GM18499 (cell line): ENCODE measurements around the gene TREM1.
"Not testable (repeated sequence)": the region's sequence is repeated elsewhere in the genome, so short reads cannot be mapped to it uniquely, and the experiment has no call there.

Experiments used
- ATAC-seq: cut with Tn5 transposase; IDR thresholded peaks from one replicate; pipeline ENCODE4 v1.9.1; 2021; ENCODE audit warnings: moderate number of reproducible peaks; ENCODE audit not compliant: insufficient read depth, unreplicated experiment

TREM1 gene

GRCh38 chr6:41266541-41266940 lies 19.9 kb downstream of the TREM1 start:
- no peak for ATAC-seq

- no peak for ATAC-seq
Measured at GRCh38 chr6:41263267-41263666, 23.2 kb downstream of the TREM1 start.

GRCh38 chr6:41262401-41262800 lies 24.1 kb downstream of the TREM1 start:
- ATAC-seq: no peak

GRCh38 chr6:41258196-41258493 lies 28.3 kb downstream of the TREM1 start:
- ATAC-seq: no peak

- no peak for ATAC-seq
Measured at GRCh38 chr6:41257369-41258195, 28.9 kb downstream of the TREM1 start.

GRCh38 chr6:41256383-41256782 lies 30.1 kb downstream of the TREM1 start:
- ATAC-seq: peak; percentile 75

- ATAC-seq: no peak
Measured at GRCh38 chr6:41255638-41256246, 30.7 kb downstream of the TREM1 start.

GRCh38 chr6:41255110-41255509 lies 31.4 kb downstream of the TREM1 start:
- no peak for ATAC-seq

- no peak for ATAC-seq
Measured at GRCh38 chr6:41252401-41253169, 33.9 kb downstream of the TREM1 start.

- no peak for ATAC-seq
Measured at GRCh38 chr6:41247882-41248705, 38.4 kb downstream of the TREM1 start.

GRCh38 chr6:41247288-41247865 lies 39.1 kb downstream of the TREM1 start:
- no peak for ATAC-seq

- not testable (repeated sequence) for ATAC-seq
Measured at GRCh38 chr6:41246529-41246928, 40.0 kb downstream of the TREM1 start.

GRCh38 chr6:41239467-41240159 lies 46.9 kb downstream of the TREM1 start:
- no peak for ATAC-seq

GRCh38 chr6:41237128-41237527 lies 49.4 kb downstream of the TREM1 start:
- ATAC-seq: no peak

- ATAC-seq: no peak
Measured at GRCh38 chr6:41236276-41236675, 50.2 kb downstream of the TREM1 start.

- no peak for ATAC-seq
Measured at GRCh38 chr6:41232667-41233066, 53.8 kb downstream of the TREM1 start.

GRCh38 chr6:41231246-41231645 lies 55.2 kb downstream of the TREM1 start:
- ATAC-seq: no peak

GRCh38 chr6:41229721-41230120 lies 56.8 kb downstream of the TREM1 start:
- no peak for ATAC-seq

GRCh38 chr6:41228616-41229015 lies 57.9 kb downstream of the TREM1 start:
- no peak for ATAC-seq

- ATAC-seq: no peak
Measured at GRCh38 chr6:41228096-41228495, 58.4 kb downstream of the TREM1 start, which contains the start of gene TREML4. TREML4 (plus strand) TSS chr6:41228349; CDS start chr6:41228428, 79 bp downstream.
